AG08396 (cell line): ENCODE results near the gene NTRK3.

Experiments used
- DNase-seq: peaks from one replicate; pipeline ENCODE4 v3.0.0; 2012; ENCODE audit warnings: low spot score, mixed read lengths

Gene NTRK3

GRCh38 chr15:88257311-88258092 is 963 bp upstream of the NTRK3 start:
- no peak for DNase-seq

DNA sequence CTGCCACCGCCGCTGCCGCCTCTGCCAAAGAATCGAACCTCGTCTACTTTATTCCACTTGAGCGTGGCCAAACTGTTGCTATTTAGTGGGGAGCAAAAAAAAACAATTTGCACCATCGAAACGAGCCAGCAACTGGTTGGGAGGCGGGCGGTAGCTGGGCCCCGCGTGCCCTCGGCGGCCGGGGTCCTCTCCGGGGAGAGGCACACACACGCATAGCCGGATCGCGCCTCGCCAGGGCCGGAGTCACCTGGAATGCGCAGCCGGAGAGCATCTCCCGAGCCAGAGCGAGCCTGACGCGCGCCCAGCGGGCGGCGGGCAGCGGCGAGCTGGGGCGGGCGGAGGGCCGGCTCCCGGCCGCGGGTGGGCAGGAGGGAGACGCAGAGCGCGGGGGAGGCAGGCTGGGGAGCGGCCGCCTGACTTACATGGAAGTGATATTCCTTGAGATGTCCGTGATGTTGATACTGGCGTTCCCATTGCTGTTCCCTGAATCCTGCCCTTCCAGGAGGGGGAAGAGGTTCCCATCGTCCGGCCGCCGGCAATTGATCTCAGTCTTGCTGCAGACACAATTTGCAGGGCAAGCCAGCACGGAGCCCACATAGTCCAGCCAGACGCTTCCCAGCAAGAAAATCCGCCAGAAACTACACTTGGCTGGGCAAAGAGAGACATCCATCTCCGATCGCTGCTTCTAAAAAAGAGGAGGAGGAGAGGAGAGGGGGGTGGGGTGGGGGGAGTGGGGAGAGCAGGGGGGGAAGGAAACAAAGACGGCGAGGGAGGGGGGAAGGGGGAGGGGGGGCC is 858 bp downstream of the NTRK3 start:
- DNase-seq: peak; percentile 61

DNA sequence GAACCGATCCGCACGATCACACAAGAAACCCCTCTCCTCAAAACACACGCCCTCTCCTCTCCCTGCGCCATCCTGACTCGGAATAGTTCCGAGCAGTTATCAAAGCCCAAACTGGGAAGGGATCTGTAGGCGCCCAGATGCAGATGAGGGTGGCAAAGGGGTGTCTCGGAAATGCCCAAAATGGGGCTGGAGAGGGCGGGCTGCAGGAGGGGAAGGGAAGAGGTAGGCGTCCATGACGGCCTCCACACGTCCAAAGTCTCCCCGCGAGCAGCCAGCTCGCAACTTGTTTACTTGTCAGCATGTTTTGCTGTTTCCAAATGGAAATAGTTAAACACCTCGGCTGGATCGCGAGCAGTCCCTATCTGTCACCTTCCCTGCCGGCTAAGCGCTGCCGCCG is 1.5 kb downstream of the NTRK3 start:
- no peak for DNase-seq

DNA sequence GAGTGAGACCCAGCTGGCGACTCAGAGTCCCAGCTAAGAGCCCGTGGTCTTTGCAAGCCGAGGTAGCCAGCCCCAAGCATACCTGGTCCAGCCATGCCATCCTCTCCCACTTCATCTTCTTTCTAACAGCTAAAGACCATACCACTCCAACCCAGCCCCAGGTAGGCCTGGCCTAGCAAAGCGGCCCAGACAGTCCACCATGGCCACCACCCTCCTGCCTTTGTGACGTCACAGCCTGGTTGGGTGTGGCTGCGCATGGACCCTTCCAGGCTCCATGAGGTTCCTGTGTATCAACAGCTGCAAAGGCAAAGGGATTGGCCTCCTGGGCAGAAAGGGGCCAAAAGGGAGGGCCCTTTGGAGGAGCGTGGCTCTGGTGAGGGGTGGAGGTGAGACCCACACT is 4.1 kb downstream of the NTRK3 start:
- no peak for DNase-seq

GRCh38 chr15:88250826-88251225 is 5.7 kb downstream of the NTRK3 start:
- DNase-seq: no peak

DNA sequence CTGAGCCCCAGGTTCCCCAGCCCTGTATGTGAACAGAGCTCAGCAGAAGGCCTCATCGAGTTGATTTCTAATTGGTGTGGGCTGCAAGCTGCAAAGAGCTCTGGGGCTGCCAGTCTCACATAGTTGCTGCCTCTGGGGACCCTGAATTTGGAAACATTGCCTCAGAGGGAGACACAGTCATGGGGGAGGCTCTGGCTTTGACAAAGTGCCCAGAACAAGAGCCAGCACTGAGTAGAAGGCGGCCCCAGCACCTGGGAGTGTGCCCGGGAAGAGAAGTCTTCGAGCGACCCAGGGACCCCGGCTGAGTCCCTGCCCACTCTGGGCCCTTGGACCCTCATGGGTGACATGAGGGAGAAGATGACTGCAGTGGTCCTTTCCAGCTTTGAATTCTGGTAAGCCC is 7.3 kb downstream of the NTRK3 start:
- DNase-seq: no peak

DNA sequence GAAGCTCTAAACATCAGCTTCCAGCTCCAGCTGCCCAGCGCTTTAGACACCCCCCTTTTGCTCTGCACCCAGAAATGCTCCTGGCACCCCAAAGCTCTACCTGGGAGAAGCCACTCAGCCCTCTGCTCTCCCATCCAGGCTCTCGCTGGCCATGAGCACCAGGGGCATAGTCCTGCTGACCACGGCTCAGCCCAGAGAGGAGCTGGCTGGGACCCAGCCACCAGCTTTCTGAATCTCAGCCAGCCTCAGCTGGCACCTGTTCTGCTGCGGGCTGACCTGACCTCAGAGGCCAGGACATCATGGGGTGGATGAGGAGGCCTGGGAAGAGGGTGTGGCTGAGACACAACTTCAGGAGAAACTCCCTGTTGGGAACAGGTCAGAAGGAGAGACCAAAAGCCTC is 8.6 kb downstream of the NTRK3 start:
- DNase-seq: no peak

- peak; percentile 89 for DNase-seq
Observed at GRCh38 chr15:88246666-88247446, 9.7 kb downstream of the NTRK3 start.

GRCh38 chr15:88246081-88246480 is 10.5 kb downstream of the NTRK3 start:
- no peak for DNase-seq

DNA sequence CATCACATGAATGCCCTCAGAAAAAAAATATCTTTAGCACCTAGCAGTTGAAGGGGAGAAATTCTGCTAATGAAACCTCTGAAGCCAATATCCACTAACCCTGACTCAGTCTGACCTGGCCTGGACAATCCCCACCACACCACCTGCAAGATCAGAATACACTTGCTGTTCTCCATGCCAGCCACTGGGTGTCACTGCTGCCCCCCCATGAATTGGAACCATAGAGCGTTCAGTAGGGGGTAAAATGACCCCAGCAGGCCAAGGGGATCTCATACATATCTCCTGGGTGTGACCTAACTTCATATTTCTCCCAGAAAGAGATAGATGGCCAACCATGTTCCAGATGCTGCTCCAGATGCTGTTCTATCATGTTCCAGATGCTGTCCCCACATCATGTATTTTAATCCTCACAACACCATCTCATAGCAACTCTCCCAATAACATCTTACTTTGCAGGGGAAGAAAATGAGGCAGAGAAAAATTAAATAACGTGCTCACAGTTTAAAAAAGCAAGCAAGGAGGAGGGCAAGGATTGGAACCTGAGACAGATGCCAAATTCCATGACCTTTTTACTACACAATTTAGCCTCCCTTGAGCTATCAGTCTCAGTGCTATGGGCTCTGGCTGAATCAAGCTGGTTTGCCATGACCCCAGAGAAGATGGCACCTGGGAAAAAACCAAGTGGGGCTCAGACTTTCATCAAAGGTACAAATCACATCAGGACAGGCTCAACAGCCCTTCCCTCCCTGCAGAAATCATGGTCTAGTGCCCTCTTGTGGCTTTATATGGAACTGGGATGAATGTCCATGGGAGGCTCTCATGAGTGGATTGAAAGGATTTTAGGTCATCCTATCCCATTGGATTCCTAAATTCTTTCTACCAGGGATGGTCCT is 12.4 kb downstream of the NTRK3 start:
- peak; percentile 34 for DNase-seq

DNA sequence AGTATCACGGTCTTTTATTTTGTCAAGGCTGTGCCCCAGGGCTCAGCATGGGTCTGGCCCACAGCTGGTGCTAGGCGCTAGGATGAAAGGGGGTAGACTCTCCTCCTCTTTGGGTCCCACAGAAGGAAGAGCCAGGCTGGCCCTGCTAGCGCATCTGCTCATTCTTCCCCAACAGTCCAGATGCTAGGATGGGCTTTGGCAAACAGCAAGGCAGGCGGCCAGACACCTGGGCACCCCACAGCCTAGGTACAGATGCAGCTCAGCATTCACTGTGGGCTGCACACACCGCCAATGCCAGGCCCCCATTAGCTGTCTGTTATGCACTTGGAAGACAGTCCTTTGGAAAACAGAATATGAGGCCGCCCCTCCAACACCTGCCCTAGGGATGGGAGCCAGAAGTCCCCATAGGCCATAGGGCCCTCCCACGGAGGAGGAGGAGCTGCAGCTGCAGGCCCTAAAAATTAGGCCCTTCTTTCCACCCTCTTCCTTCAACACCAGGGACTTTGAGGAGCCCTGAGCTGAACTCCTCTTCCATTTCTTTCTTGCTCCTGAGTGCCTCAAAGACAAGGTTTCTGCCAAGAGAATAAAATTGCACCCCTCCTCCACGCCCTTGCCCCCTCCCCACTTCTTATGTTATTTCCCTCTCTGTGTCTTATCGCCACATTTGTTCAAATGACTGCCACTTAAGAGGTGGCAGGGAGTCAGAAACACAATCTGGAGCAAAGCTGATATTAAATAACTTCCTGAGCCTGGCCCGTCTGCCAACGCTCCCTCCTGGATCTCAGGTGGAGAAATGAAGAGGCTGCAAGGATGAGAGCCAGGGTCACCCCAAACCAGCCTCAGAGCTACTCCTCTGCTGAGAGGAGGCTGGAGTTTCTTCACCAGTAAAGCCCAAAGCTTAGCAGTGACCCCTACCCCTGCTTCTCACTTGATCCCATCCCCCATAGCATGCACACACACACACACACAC is 13.7 kb downstream of the NTRK3 start:
- DNase-seq: no peak

- DNase-seq: no peak
Observed at GRCh38 chr15:88241461-88241860, 15.1 kb downstream of the NTRK3 start.

DNA sequence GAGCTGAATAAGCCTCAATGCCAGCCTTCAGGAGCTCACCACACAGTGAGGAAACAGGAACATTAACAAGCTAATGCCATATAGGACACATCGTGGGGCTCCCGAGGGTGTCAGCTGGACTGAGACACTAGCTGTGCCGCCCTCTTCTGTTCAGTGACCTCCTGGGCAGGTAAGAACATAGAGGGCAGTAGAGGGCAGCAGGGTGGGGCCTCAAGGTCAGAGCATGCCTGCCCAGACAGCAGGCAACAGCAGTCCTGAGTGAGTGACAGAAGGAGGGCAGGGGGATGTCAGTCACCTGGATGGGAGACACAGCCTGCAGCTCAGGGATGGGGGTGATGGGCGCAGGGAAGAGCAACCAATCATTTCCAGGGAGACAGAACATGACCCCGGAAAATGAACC is 15.5 kb downstream of the NTRK3 start:
- DNase-seq: no peak

DNA sequence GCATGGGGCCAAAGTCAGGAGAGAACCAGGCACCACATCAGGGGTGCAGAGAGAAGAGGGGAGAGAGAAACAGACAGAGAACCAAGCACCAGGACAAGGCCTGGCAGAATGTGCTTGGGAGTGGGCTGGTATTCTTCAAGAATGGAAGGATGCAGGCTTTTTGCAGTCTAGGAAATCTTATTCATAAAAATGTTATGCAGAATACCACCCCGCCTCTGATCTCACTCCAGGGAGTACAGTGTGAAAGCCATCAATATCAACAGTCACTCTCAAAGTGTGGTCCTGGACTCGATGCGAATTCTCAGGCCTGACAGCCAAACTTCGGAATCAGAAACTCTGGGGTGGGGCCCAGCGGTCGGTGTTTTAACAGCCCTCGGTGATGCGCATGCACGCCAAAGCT is 16.9 kb downstream of the NTRK3 start:
- no peak for DNase-seq

DNA sequence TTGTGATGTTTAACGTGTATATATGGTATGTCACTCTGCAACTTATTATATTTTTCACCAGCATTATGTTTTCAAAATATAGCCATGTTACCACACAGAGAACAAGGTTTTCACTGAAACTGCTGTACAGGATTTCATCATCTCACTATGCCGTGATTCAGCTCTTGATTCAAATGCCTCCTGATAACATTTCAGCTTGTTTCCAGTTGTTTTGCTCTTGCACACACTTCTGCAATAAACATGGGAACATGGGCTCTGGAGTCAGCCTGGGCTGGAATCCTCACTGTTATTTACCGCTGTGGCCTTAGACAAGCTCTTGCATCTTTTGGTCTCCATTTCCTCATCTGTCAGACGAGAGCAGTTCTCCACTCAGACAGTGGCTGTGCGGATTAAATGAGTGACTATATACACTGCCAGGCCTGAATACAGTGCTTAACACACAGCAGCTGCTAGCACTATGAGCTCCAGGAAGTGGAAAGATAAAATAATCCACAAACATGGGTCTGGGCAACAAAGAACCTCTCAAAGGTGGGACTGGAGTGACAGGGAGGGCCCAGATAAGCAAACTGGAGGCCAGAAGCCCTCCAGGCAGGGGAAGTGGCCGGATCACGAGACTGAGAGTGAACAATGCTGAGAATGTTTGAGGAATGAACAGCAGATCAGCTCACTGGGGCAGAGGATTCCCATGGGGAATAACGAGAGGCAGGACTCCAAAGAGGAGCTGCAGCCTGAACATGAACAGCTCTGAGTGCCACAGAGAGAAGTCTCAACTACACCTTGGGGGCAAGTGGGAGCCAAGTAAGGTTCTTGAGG is 17.7 kb downstream of the NTRK3 start:
- no peak for DNase-seq

DNA sequence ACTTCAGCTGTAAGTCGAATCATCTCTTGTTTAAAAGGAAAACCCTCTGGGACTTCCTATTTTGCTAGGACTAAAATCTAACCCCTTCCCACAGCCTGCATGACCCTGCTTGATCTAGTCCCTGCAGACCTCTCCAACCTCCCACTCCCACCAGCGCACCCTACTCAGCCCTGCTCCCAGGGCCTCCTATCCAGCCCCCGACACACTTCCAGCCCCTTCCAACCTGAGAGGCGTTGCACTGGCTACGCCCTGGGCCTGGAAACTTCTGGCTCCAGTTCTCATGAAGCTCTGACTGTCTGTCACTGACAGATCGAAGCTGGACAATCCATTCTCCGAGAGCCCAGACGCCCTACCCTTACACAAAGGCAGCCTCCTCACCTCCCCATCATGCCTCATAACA is 21.8 kb downstream of the NTRK3 start:
- no peak for DNase-seq

GRCh38 chr15:88233921-88234320 is 22.6 kb downstream of the NTRK3 start:
- DNase-seq: no peak

DNA sequence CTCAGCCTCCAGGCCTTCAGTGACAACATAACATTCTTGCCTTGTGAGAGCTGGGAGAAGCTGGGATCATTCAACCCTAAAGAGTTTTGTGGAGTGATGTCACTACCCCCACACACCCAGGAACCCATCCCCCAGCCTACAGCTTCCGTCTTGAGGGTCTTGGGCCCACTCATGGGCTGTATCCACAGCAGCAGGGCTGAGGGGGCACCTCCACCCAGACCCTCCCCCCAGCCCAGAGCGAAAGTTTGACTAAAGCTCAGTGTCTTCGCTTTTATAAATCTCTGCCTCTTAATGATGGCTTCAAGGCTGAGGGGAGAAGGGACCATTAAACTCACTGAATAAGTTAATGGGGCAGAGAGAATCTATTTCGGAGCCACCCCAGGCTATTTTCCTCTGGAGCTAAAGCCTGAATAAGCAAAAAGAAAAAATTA is 23.8 kb downstream of the NTRK3 start:
- DNase-seq: no peak

DNA sequence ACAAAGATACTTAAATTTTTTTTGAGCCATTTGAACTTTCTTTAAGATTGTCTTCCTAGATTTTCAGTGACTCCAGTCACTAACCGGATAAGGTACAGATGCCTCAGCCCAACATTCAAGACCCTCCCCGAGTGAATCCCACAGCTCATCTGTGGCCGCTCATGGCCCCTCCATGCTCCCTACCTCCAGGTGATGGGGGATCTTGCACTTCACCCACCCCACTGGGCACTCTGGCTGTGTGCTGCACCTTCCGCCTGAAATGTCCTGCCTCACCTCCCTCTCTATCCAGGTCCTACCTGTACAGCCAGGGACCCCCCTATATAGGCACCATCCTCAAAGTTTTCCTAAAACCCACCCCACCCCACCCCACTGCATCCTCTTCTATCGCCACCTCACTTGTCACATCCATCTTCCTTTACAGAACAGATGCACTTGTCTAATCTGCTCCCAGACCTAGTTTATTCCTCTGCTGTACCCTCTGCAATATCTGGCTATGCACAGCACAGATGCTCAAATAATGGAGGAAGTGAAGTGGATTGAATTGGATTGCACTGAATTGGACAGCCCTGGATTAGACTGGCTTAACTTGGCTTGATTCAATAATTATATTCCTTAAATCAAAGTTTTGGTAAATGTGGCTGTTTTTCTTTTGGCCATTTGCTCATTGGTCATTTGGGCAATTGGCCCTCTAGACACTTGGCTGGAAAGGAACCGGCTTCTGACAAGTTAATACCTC is 24.5 kb downstream of the NTRK3 start:
- DNase-seq: no peak
